Keratinocyte (primary cell): ENCODE results near the gene PKHD1. TPM values are rescaled to one million over a fixed set of nuclear protein-coding genes. Genes with fewer than 3 reads are reported as not detected.
A peak's percentile ranks its signal among the peaks of the same experiment; 100 is the strongest.

ENCODE experiments used
- DNase-seq: peaks from one replicate; pipeline ENCODE4 v3.0.0-alpha.2; 2011; ENCODE audit warnings: low read depth, missing footprints, low spot score
- FAIRE-seq: peaks from 2 replicates; lab custom pipeline; 2011; peaks lifted over from hg19 to GRCh38; lab: Jason Lieb, UNC
- H2AFZ ChIP-seq: 2 replicates; pipeline ENCODE4 v1.6.0; 2012; ENCODE audit warnings: low read length, control low read depth, inconsistent platforms; ENCODE audit not compliant: control insufficient read depth
- H3K27ac ChIP-seq: 2 replicates; pipeline ENCODE4 v1.5.1; 2011; ENCODE audit warnings: low read length; ENCODE audit not compliant: control insufficient read depth, insufficient read depth
- H3K27me3 ChIP-seq: 3 replicates; pipeline ENCODE4 v1.6.0; 2011; ENCODE audit warnings: low read length; ENCODE audit not compliant: control insufficient read depth, insufficient read depth; ENCODE audit errors: extremely low read depth
- H3K36me3 ChIP-seq, 2 experiments: 2 replicates in 1 of 2; 3 replicates in 1 of 2; pipeline ENCODE4 v1.5.1; 2011; ENCODE audit warnings: low read length in 2 of 2, mild to moderate bottlenecking in 1 of 2; ENCODE audit not compliant: control insufficient read depth in 2 of 2, insufficient read depth in 2 of 2; ENCODE audit errors: extremely low read depth in 1 of 2
- H3K4me1 ChIP-seq: 3 replicates; pipeline ENCODE4 v1.5.1; 2011; ENCODE audit warnings: low read length; ENCODE audit not compliant: control insufficient read depth, insufficient read depth; ENCODE audit errors: extremely low read depth
- H3K4me2 ChIP-seq: 3 replicates; pipeline ENCODE4 v1.6.0; 2011; ENCODE audit warnings: low read depth, low read length; ENCODE audit not compliant: control insufficient read depth, insufficient read depth; ENCODE audit errors: extremely low read depth
- H3K4me3 ChIP-seq, 3 experiments: fragments of 200-600 bp in 1 of 3; sonication (generic) in 1 of 3; 2 replicates in 2 of 3; 3 replicates in 1 of 3; pipeline ENCODE4 v1.5.1; 2011 to 2016; ENCODE audit warnings: low read length in 3 of 3, mild to moderate bottlenecking in 3 of 3, control low read depth in 2 of 3, inconsistent platforms in 1 of 3, low read depth in 1 of 3, mixed read lengths in 1 of 3, mixed run types in 1 of 3, moderate library complexity in 1 of 3; ENCODE audit not compliant: control insufficient read depth in 2 of 3, insufficient read depth in 2 of 3; ENCODE audit errors: extremely low read depth in 1 of 3
- H3K79me2 ChIP-seq: 2 replicates; pipeline ENCODE4 v1.6.0; 2012; ENCODE audit warnings: low read length; ENCODE audit not compliant: control insufficient read depth, insufficient read depth
- H3K9ac ChIP-seq: 3 replicates; pipeline ENCODE4 v1.6.0; 2011; ENCODE audit warnings: low read length; ENCODE audit not compliant: control insufficient read depth, insufficient read depth; ENCODE audit errors: extremely low read depth
- H3K9me1 ChIP-seq: 3 replicates; pipeline ENCODE4 v1.6.0; 2011; ENCODE audit warnings: low read length; ENCODE audit not compliant: control insufficient read depth, insufficient read depth; ENCODE audit errors: extremely low read depth
- H3K9me3 ChIP-seq: 2 replicates; pipeline ENCODE4 v1.5.1; 2012; ENCODE audit warnings: low read depth, low read length; ENCODE audit not compliant: control insufficient read depth
- H4K20me1 ChIP-seq: 3 replicates; pipeline ENCODE4 v1.6.0; 2011; ENCODE audit warnings: low read length; ENCODE audit not compliant: control insufficient read depth, insufficient read depth; ENCODE audit errors: extremely low read depth
- CTCF ChIP-seq, 3 experiments: IDR thresholded peaks in 1 of 3; conservative IDR thresholded peaks in 1 of 3; optimal IDR thresholded peaks in 1 of 3; 2 replicates in 2 of 3; 3 replicates in 1 of 3; pipeline versions ENCODE3 to v1.5.1; 2011; ENCODE audit warnings: low read length in 3 of 3, mild to moderate bottlenecking in 3 of 3, moderate library complexity in 2 of 3, control low read depth in 1 of 3, inconsistent platforms in 1 of 3; ENCODE audit not compliant: insufficient read depth in 2 of 3; ENCODE audit errors: extremely low read depth in 1 of 3
- EZH2 ChIP-seq: IDR thresholded peaks from one replicate; pipeline ENCODE4 v1.6.1; 2012; ENCODE audit warnings: inconsistent platforms, mild to moderate bottlenecking, low read length, moderate library complexity
- dilution Hi-C: fragments of 300-500 bp; cut with MboI; formaldehyde crosslinking; loops from one replicate; pipeline ENCODE4 v1.7.0; 2020; ENCODE audit warnings: low sequenced_read_pairs; ENCODE audit not compliant: extremely low pct_ligation_motif_present
- polyA plus RNA-seq, 5 experiments: library from polyadenylated mRNA; depleted of rRNA in 3 of 5; stranded (reverse) in 3 of 5; stranded (forward) in 1 of 5; unstranded in 1 of 5; fragments of >200 nt; gene quantifications; 1 replicate in 1 of 5; 2 replicates in 3 of 5; 3 replicates in 1 of 5; pipeline versions ENCODE4 v1.2.1 to v1.2.3, GENCODE V29; 2011 to 2012; ENCODE audit warnings: missing spikeins in 2 of 5, low read depth in 1 of 5, low replicate concordance in 1 of 5

PKHD1 gene
- polyA plus RNA-seq, 1 donor (not counting 4 experiments of a cell fraction or from before 2014, with no cell fraction given) = under 0.01 TPM

GRCh38 chr6:51934098-51934497 is 153.3 kb downstream of the PKHD1 start:
- Histone ChIP-seq H3K9me1 (no peaks in the 10 kb centered on the region), H2AFZ (no peak overlapping the region), H3K4me3 (no peak overlapping the region), H3K4me1 (no peaks in the 10 kb centered on the region), H3K36me3 (no peaks in the 10 kb centered on the region), H3K27ac (no peak overlapping the region), H3K9me3 (no peaks in the 10 kb centered on the region), H3K79me2 (no peaks in the 10 kb centered on the region), H3K4me2 (no peak overlapping the region), H4K20me1 (no peaks in the 10 kb centered on the region), H3K27me3 (no peaks in the 10 kb centered on the region), H3K9ac (no peak overlapping the region)
- TF ChIP-seq CTCF (optimal IDR thresholded peaks at IDR 0.05 in 1 of 3, IDR thresholded peaks at IDR 0.05 in 1 of 3, conservative IDR thresholded peaks at IDR 0.05 in 1 of 3; ENCODE audit: extremely low read depth in 1 of 3, insufficient read depth in 2 of 3, low read length in 3 of 3) (peak; percentile 36 to 50 (median 45)), EZH2 (no peak)
- dilution Hi-C loops = no loop called here
- no peak for DNase-seq
- no peak for FAIRE-seq

- no peaks in the 10 kb centered on the region for H3K9me3 ChIP-seq
- no peak overlapping the region for H3K4me2 ChIP-seq
- no peaks in the 10 kb centered on the region for H3K27me3 ChIP-seq
- H3K79me2 ChIP-seq = no peaks in the 10 kb centered on the region
- no peaks in the 10 kb centered on the region for H4K20me1 ChIP-seq
- H3K4me1 ChIP-seq = no peaks in the 10 kb centered on the region
- no peak for DNase-seq
- no peaks in the 10 kb centered on the region for H3K36me3 ChIP-seq
- H3K27ac ChIP-seq = no peak overlapping the region
- H3K4me3 ChIP-seq = no peak overlapping the region
- TF ChIP-seq EZH2 = no peak
- TF ChIP-seq CTCF (optimal IDR thresholded peaks at IDR 0.05 in 1 of 3, IDR thresholded peaks at IDR 0.05 in 1 of 3, conservative IDR thresholded peaks at IDR 0.05 in 1 of 3; ENCODE audit: extremely low read depth in 1 of 3, insufficient read depth in 2 of 3, low read length in 3 of 3) = no peak
- H3K9ac ChIP-seq = no peak overlapping the region
- dilution Hi-C loops = no loop called here
- H2AFZ ChIP-seq = no peak overlapping the region
- no peaks in the 10 kb centered on the region for H3K9me1 ChIP-seq
- no peak for FAIRE-seq
These were observed 154.5 kb downstream of the PKHD1 start for GRCh38 chr6:51932956-51933355.
